SK-N-SH (cell line): ENCODE measurements around the gene GPRIN3.

ENCODE experiments used
- EZH2phosphoT487 ChIP-seq: fragments of 200-600 bp; sonication (generic); IDR thresholded peaks from 2 replicates; pipeline ENCODE4 v1.6.1; 2017; ENCODE audit warnings: low read depth, mixed run types, mild to moderate bottlenecking, antibody characterized with exemption, moderate library complexity, borderline replicate concordance
- TAF1 ChIP-seq: IDR thresholded peaks from 2 replicates; pipeline ENCODE4 v1.6.1; 2012; ENCODE audit warnings: low read depth, mild to moderate bottlenecking, low read length, moderate library complexity, borderline replicate concordance
- YY1 ChIP-seq: IDR thresholded peaks from 2 replicates; pipeline ENCODE4 v1.4.0; 2012; ENCODE audit warnings: low read depth, mild to moderate bottlenecking
- TF ChIP-seq, protein P1 (sequence below): fragments of 200-600 bp; sonication (generic); IDR thresholded peaks from 2 replicates; pipeline ENCODE4 v1.6.1; 2017; ENCODE audit warnings: antibody characterized with exemption, mild to moderate bottlenecking, moderate library complexity

GRCh38 chr4:89300060-89300459 is 7.5 kb downstream of the GPRIN3 start:
- no peak for TF ChIP-seq EZH2phosphoT487
- TF ChIP-seq, protein P1, sequence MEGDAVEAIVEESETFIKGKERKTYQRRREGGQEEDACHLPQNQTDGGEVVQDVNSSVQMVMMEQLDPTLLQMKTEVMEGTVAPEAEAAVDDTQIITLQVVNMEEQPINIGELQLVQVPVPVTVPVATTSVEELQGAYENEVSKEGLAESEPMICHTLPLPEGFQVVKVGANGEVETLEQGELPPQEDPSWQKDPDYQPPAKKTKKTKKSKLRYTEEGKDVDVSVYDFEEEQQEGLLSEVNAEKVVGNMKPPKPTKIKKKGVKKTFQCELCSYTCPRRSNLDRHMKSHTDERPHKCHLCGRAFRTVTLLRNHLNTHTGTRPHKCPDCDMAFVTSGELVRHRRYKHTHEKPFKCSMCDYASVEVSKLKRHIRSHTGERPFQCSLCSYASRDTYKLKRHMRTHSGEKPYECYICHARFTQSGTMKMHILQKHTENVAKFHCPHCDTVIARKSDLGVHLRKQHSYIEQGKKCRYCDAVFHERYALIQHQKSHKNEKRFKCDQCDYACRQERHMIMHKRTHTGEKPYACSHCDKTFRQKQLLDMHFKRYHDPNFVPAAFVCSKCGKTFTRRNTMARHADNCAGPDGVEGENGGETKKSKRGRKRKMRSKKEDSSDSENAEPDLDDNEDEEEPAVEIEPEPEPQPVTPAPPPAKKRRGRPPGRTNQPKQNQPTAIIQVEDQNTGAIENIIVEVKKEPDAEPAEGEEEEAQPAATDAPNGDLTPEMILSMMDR = no peak
- TF ChIP-seq YY1 = no peak
- no peak for TF ChIP-seq TAF1
